Stimulated activated CD8-positive, alpha-beta memory T cell treated with anti-CD3 and anti-CD28 coated beads, Interleukin-4, amount 100 ng/mL, for 24 hours (primary cell): ENCODE data around the gene NRG2.
A peak's percentile ranks its signal among the peaks of the same experiment; 100 is the strongest.

ENCODE experiments used
- DNase-seq: peaks from one replicate; pipeline ENCODE4 v3.0.0-alpha.2; 2020; ENCODE audit warnings: low read depth

NRG2 gene

GRCh38 chr5:140042643-140043507 lies at the start of gene NRG2:
TSS of gene NRG2 (minus strand) at chr5:140043299.
- DNase-seq, result peak; percentile 12

GRCh38 chr5:140090251-140090650 lies 47.2 kb upstream of the NRG2 start:
- no peak for DNase-seq

DNA sequence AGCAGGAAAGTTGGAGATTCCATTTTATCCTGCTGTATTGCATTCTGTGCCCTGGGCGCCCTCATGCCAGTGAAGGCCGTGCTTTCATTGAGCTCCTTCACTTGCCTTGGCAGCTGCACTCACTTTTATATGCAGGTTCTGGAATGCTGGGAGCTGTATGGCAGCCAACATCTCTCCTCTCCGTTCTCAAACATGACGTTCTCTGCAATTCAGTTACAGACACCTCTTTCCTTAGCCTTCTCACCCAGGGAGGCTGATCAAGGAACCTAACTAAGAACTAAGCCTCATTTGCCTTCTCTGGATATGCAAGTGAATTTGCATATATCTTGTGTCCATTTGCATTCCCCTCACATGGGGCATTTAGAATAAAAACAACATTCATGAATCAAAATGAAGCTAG lies 41.4 kb upstream of the NRG2 start:
- DNase-seq, result no peak

GRCh38 chr5:140083650-140084049 lies 40.6 kb upstream of the NRG2 start:
- DNase-seq, result no peak

GRCh38 chr5:140083120-140083519 lies 40.0 kb upstream of the NRG2 start:
- DNase-seq, result no peak

GRCh38 chr5:140076788-140077187 lies 33.7 kb upstream of the NRG2 start:
- no peak for DNase-seq

GRCh38 chr5:140076142-140076541 lies 33.0 kb upstream of the NRG2 start:
- no peak for DNase-seq

DNA sequence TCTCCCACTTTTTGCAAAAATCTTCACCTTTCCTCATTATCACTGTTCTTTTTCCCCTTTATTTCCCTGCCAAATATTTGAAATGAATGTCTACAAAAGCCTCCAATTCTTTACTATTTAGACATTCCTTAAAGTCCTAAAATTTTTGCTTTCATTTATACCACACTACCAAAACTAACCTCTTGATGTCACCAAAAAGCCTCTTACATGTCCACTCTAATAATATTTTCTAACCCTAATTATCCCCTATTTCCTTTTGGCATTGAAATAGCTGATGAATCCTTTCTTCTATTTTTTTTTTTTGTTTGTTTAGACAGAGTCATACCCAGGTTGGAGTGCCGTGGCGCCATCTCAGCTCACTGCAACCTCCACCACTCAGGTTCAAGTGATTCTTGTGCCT lies 32.3 kb upstream of the NRG2 start:
- no peak for DNase-seq

DNA sequence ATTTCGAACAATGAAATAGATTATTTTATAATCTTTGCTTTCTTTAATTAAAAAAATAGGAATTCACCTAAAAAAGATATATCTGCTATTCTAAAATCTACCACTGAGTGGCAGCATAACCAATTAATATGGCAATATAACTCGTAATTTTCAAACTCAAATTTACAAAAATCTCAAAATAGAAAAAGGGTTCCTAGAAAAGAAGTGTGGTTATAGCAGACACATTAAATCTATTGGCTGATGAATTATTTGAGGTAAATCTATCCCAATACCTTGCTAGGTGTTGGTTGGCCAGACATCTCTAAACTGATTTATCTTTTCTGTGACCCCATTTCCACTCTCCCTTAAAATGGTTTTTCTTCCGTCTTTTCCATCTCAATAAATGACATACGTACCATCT lies 30.2 kb upstream of the NRG2 start:
- no peak for DNase-seq

DNA sequence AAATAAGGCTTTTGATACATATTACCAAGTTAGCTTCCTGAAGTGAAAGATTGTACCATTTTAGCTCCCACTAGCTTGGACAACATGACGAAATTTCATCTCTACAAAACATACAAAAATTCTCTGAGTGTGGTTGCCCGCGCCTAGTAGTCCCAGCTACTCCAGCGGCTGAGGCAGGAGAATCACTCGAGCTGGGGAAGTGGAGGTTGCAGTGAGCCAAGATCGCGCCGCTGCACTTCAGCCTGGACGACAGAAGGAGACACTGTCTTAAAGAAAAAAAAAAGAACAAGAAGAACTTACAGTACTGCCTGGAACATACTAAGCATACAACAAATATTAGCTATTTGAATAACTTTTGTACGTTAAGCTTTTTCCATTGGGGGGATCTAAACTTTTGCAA lies 29.7 kb upstream of the NRG2 start:
- DNase-seq, result no peak

- no peak for DNase-seq
Measured at GRCh38 chr5:140060816-140061215, 17.7 kb upstream of the NRG2 start.

- DNase-seq, result no peak
Measured at GRCh38 chr5:140058212-140058932, 15.3 kb upstream of the NRG2 start.

GRCh38 chr5:140056880-140057279 lies 13.8 kb upstream of the NRG2 start:
- no peak for DNase-seq

GRCh38 chr5:140055152-140055551 lies 12.1 kb upstream of the NRG2 start:
- DNase-seq, result no peak

- no peak for DNase-seq
Measured at GRCh38 chr5:140054086-140054689, 11.1 kb upstream of the NRG2 start.

DNA sequence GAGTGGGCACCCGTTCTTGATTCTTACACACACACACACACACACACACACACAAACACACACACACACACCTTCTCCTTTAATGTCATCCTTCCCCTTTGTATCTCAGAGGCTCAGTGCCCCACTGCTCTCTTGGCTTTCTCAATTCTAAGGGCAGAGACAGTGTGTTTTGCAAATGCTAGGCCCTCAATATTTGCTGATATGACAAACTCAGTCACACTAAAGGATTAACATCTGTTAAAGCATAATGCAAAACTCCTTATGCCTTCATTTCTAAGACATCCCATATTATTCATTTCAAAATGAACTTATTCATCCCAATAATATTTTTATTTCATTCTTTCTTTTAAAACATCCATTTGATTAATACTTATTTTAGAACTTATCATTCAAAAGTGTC lies 8.9 kb upstream of the NRG2 start:
- no peak for DNase-seq

DNA sequence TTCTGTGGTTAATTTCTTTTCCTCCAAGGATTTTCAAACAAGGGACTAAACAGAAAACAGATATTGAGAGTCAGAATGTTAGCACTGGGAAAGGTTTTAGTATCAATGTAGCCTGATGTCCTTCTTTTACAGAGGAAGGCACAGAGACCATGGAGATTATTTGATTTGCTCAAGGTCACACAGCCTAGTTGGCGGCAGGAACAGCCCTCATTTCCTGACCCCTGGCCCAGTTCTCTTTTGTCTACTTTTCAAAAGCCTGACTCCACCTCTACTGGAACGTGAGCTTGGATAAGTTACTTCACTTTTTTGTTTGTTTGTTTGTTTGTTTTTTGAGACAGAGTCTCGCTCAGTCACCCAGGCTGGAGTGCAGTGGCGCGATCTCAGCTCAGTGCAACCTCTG lies 6.6 kb upstream of the NRG2 start:
- DNase-seq, result no peak

GRCh38 chr5:140049205-140049604 lies 6.1 kb upstream of the NRG2 start:
- no peak for DNase-seq

- DNase-seq, result no peak
Measured at GRCh38 chr5:140044041-140044440, 942 bp upstream of the NRG2 start.

DNA sequence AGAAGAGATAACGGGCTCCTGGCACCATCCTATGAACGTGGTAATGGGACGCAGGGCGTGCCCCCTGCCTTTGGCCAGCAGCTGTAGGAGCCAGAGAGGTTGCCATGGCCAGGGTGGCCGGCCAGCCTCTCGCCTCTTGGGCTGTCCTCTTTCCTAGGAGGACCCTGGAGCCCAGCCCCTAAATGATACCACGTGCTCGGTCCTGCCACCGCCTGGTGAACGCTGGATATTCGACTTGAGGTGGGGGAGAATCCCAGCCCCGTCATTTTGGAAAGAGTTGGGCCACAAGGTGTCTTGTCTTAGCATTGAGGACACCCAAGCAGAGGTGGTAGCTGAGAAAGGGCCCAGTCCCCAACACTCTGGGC lies 391 bp upstream of the NRG2 start:
- no peak for DNase-seq

DNA sequence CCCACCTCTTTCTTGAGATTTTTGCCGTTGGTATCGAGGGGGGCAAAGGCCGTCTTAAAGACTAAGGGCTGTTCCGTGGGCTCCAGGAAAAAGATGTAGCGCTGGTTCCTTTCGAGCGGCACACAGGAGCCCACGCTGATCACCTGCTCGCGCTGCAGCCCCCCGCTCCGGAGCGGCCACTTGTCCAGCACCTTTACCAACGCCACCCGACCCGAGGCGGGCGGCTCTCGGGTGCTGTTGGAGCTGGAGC lies 781 bp downstream of the NRG2 start:
- DNase-seq, result no peak

- DNase-seq, result no peak
Measured at GRCh38 chr5:140041492-140042392, 1.4 kb downstream of the NRG2 start.

DNA sequence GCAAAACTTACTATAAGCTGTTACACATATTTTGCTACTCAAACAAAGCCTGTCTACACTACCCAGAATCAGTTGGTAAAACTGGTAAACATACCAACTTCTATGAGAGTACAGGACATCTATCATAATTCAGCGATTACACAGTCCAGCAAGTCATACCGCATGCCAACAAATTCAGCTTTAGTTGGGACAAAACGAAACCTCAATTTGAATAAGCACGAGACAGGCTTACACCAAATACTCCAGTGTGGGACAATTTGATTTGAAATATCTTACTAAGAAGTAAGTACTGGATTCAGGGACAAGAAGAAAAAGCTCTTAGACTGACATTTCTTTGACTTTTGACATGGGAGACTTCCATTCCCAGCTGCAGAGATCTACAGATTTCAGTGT lies 2.0 kb downstream of the NRG2 start:
- no peak for DNase-seq
